HS-27A (cell line): Measurements from ENCODE around the gene TRIB2.

Source experiments
- DNase-seq: peaks from one replicate; pipeline ENCODE4 v3.0.0-alpha.2; 2012; ENCODE audit warnings: low read depth, missing footprints

The TRIB2 gene

GRCh38 chr2:12778811-12779579 lies 62.3 kb downstream of the TRIB2 start:
- DNase-seq: no peak

GRCh38 chr2:12781329-12781728 lies 64.6 kb downstream of the TRIB2 start:
- no peak for DNase-seq

GRCh38 chr2:12787891-12788801 lies 71.4 kb downstream of the TRIB2 start:
- peak; percentile 54 for DNase-seq

GRCh38 chr2:12791906-12792305 lies 75.2 kb downstream of the TRIB2 start:
- no peak for DNase-seq
